Activated CD4-positive, CD25-positive, alpha-beta regulatory T cell treated with anti-CD3 and anti-CD28 coated beads, Interleukin-2, amount 50 U/mL, for 72 hours (primary cell): Measurements from ENCODE around the gene GNG7.
"Not testable (repeated sequence)": the region's sequence is repeated elsewhere in the genome, so short reads cannot be mapped to it uniquely, and the experiment has no call there.

Experiments
- DNase-seq: peaks from one replicate; pipeline ENCODE4 v3.0.0; 2021

The GNG7 gene

GRCh38 chr19:2591537-2592291 lies 110.8 kb downstream of the GNG7 start:
- no peak for DNase-seq

- no peak for DNase-seq
Measured at GRCh38 chr19:2590630-2591399, 111.7 kb downstream of the GNG7 start.

- no peak for DNase-seq
Measured at GRCh38 chr19:2589441-2589840, 113.1 kb downstream of the GNG7 start.

- DNase-seq = no peak
Measured at GRCh38 chr19:2588081-2588777, 114.3 kb downstream of the GNG7 start.

- DNase-seq = no peak
Measured at GRCh38 chr19:2587001-2587719, 115.3 kb downstream of the GNG7 start.

- no peak for DNase-seq
Measured at GRCh38 chr19:2586196-2586595, 116.3 kb downstream of the GNG7 start.

GRCh38 chr19:2584002-2584401 lies 118.5 kb downstream of the GNG7 start:
- DNase-seq = no peak

GRCh38 chr19:2582984-2583956 lies 119.2 kb downstream of the GNG7 start:
- no peak for DNase-seq

- DNase-seq = not testable (repeated sequence)
Measured at GRCh38 chr19:2580396-2580795, 122.1 kb downstream of the GNG7 start.

- DNase-seq = no peak
Measured at GRCh38 chr19:2579678-2580280, 122.7 kb downstream of the GNG7 start.

- DNase-seq = peak; percentile 67
Measured at GRCh38 chr19:2578901-2579677, 123.4 kb downstream of the GNG7 start.

GRCh38 chr19:2578391-2578890 lies 124.1 kb downstream of the GNG7 start:
- no peak for DNase-seq

GRCh38 chr19:2577722-2578335 lies 124.7 kb downstream of the GNG7 start:
- DNase-seq = no peak

- DNase-seq = no peak
Measured at GRCh38 chr19:2575734-2576481, 126.6 kb downstream of the GNG7 start.

GRCh38 chr19:2574971-2575630 lies 127.4 kb downstream of the GNG7 start:
- no peak for DNase-seq

- DNase-seq = no peak
Measured at GRCh38 chr19:2574478-2574931, 128.0 kb downstream of the GNG7 start.

- no peak for DNase-seq
Measured at GRCh38 chr19:2573916-2574315, 128.6 kb downstream of the GNG7 start.

GRCh38 chr19:2572152-2572551 lies 130.3 kb downstream of the GNG7 start:
- not testable (repeated sequence) for DNase-seq
